GM18909 (cell line): ENCODE data around the gene MIPOL1.

ENCODE experiments used
- ATAC-seq: cut with Tn5 transposase; IDR thresholded peaks from one replicate; pipeline ENCODE4 v1.9.1; 2021; ENCODE audit warnings: mild to moderate bottlenecking; ENCODE audit not compliant: unreplicated experiment, poor library complexity

MIPOL1 gene

DNA sequence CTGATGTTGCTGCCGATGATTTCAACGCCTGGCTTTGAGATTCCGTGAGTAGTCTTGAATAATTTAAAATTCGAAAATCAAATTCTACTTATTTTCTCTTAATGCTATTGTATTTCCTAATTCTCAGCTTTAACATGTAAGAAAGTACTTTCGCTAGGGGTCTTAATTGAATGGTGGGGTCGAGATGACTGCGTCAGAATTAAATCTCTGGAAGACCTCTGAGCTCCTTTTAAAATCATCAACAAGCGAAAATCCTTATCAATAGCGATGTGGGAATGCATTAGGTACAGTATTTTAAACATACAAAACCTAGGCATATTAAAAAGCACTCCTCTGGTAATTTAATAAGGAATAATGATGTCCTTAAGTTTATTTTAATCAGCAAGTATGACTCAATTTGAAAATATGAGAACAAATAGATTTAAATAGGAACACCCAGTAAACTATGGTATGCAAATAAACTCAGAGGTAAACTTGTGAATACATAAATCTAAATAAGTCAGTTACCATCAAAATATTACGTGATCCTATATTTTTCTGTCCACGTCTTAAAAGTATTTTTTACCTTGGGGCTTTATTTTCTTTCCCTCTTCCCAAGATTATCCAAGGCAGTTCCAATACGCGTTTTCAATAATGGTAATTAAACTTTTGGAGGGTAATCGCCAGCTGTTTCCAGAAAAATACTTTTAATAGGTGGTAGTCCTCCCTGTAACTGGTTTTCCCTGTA lies 395.9 kb downstream of the MIPOL1 start:
- no peak for ATAC-seq

- no peak for ATAC-seq
Observed at GRCh38 chr14:37594238-37594970, 396.7 kb downstream of the MIPOL1 start.

DNA sequence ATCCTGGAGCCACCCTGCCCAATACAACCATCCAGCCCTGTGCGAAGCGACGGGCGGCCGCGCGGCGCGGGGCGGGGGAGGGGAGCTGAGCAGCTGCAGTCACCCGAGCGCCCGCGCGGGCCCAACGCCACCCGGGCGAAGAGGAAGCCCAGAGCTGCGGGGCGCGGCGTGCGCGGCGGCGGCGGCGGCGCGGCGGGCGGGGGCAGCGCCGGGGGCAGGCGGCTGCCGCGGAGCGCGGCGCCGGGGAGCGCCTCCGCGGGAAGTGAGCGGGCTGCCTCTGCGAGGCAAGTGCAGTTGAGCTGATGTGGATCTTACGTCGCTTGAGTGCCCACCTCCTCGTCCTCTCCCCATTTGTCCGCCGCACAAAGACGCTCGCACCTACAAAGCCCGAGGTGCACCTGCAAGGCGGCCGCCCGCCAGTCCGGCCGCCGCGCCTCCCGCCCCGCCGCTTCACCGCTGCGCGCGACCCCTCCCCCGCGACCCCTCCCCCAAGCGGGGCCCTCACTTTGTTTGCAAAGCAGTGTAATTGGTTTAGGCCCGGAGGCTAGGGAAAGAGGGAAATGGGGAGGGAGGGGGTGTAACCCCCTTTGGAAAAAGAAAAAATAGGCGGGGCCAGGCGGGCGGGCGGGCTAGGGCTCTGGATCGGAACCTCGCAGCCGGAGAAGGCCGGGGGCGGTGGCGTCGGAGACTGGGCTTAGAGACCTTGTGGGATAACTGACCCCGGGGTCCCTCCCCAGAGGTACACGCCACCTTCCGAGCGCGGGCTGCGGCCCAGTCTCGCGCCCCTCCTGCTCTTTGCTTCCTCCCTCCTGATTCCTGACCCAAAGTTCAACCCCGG lies 397.5 kb downstream of the MIPOL1 start, which contains the start of the genes FOXA1 and TTC6:
FOXA1 (minus strand) TSS at position 279 of the 838 bp plus-strand sequence; CDS start at position 2, 277 bp downstream.
TTC6 (plus strand) TSS at position 659 of the 838 bp plus-strand sequence. CDS start 26,436 bp downstream, outside the sequence.
- no peak for ATAC-seq

GRCh38 chr14:37595809-37596621 lies 398.3 kb downstream of the MIPOL1 start:
- peak; percentile 56 for ATAC-seq

- ATAC-seq, result no peak
Observed at GRCh38 chr14:37596790-37597472, 399.2 kb downstream of the MIPOL1 start.

- no peak for ATAC-seq
Observed at GRCh38 chr14:37597538-37597913, 399.8 kb downstream of the MIPOL1 start.

DNA sequence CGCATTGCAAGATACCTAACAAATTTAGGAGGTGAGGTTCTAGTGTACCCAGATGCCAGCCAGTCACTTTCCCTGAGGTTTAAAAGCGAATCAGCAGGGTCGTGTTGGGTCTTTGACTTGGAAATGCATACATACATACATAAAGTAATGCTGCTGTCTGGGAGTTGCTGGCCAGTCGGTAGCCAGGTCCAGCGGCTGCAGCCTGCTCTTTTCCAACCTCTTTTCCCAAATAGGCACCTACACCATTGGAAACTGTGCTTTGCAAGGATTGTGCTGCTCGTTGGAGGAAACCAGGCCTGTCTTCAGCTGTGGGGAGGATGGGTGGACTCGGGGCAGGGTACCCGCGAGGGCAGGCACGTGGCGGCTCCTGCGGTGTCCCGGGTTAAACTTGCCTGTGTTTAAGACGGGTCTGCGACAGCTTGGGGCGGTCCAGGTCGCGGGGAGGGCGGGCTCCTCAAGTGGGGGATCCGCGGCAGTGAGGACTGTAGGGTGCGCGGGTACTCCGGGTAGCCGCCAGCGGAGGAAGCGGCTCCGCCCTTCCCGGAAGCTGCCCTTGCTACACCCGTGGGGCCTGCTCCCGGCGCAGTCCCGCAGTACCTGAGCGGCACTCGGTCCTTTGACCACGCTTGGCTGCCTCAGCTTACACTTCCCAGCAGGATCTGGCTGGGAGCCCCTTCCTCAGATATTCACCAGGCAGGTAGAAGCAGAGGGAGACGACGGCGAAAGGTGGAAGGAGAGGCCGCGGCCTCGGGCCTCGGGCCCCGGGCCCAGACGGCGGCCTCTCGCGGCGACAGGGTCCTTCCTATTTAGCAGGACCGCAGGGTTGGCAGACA lies 400.4 kb downstream of the MIPOL1 start:
- ATAC-seq, result no peak

DNA sequence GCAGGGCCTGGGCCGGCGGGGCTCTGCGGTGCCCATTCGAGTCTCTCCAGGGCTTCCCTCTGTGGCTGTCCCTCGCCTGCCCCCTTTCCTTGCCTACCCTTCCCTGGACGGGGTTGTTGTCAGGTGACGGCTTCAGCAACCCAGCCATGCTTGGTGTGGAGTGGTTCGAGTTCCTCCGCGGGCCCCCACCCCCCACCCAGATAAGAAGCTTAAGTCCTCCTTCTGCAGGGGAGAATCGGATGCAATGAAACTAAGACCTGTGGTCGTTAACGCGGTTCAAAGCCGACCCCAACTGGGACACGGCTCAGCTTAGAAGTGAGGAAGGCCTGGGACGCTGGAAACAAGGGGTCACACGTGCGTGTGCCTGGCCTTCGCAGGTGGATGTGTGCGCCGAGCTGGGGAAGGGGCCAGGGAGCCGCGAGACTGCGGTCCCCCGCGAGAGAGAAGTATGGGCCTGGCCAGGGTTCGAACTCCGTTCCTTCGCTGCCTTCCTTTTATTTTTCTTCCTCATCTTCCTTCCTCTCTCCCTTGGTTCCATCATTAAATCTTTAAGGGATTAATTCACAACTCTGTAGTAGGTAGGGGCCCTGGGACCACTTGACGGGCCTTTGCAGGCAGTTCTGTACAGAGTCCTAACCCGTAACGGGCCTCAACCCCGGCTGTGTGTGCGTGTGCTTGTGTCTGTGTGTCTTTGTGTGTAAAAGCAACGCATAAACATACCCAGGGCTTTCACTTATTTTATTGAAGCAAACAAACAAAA lies 401.2 kb downstream of the MIPOL1 start:
- no peak for ATAC-seq

GRCh38 chr14:37599507-37600368 lies 402.0 kb downstream of the MIPOL1 start:
- ATAC-seq, result no peak

DNA sequence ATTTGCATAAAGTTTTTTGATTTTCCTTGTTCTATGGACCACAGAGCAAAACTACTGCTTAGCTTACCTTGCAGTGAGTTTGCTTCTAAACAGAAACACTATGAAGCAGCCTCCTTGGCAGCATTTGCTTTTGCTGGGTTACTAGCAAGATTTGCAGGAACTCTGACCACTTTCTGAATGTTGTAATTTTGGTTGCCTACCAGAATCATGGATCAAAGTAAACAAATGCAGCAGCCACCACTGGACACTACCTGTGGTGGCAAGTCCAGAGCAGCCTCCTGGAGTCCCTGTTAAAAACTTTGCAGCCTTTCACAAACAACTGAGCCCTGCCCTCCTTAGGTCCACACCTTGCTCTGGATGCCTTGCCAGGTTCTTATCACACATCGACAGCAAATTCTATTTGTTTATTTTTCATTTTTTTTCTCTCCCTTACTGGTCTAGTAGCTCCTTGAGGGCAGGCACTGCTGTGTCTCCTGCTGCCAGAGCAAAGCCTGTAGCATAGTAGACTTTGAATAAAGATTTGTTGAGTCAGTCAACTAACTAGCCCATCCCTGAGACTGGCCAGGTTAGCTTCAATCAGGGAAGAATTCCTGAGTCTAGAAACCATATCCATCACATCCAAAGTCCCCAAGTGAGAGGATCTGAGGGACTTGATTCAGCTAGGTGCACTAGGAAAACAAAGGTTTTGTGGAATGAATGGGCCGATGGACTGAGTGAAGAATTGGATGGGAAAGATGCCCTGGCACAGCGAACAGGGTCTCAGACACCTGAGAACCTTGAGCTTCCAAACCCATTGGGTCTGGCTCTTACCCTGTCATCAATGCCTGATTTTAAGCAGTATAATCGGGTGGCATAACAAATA lies 403.4 kb downstream of the MIPOL1 start:
- ATAC-seq, result no peak

- no peak for ATAC-seq
Observed at GRCh38 chr14:37601865-37602264, 404.1 kb downstream of the MIPOL1 start.
